NCI-H2107 (cell line): ENCODE data around the gene GANC.

Experiments
- DNase-seq: peaks from one replicate; lab custom pipeline; 2025; lab: John Stamatoyannopoulos, UW

The GANC gene

DNA sequence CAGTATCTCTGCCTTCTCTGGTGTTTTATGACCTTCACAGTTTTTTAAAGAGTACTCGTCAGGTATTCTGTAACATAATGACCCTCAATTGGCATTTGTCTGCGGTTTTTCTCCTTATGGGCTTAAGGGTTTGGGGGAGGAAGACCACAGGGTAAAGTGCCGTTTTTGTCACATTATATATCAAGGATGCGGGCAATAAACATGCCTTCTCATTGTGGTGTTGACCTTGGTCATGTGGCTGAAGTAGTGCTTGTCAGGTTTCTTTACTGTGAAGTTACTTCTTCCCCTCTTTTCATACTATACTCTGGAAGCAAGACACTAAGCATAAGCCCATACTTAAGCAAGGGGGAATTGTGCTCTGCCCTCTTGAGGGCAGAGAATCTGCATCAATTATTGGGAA lies 102.9 kb downstream of the GANC start:
- no peak for DNase-seq

DNA sequence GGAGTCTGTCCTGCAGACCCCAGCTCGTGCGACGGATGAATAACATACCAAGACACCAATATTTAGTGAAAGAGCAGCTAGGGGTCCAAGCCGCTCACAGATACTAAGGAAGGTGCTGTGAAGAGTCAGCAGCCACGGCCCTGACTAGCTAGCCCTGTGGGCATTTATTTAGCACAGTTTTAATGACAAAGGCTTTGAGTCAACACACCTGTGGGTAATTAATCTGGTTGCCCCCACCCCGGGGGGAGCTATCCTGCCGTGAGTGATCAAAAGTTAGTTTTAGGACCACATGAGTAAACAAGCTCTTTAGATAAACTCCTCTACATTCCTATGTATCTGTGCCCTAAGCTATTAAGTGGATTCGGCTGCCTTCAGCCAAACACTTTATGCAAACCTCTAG lies 105.0 kb downstream of the GANC start:
- DNase-seq = no peak

DNA sequence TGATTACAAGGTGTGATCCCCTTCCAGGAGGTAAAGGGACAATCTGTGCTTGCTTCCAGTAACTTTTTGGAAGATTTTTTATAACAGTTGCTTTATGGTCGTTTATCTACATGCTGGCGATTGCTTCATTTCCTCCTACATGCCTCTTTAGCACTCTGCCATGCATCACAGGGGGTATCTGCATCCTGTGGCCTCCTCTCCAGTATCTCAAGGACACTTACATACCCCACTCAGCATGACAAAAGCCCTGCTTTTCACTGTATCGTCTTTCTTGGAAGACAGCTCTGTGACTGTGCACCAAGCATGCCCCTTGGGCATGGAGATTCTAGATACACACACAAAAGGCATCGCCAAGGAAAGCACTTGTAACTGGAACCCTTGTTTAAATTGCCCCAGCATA lies 111.6 kb downstream of the GANC start:
- DNase-seq = no peak

DNA sequence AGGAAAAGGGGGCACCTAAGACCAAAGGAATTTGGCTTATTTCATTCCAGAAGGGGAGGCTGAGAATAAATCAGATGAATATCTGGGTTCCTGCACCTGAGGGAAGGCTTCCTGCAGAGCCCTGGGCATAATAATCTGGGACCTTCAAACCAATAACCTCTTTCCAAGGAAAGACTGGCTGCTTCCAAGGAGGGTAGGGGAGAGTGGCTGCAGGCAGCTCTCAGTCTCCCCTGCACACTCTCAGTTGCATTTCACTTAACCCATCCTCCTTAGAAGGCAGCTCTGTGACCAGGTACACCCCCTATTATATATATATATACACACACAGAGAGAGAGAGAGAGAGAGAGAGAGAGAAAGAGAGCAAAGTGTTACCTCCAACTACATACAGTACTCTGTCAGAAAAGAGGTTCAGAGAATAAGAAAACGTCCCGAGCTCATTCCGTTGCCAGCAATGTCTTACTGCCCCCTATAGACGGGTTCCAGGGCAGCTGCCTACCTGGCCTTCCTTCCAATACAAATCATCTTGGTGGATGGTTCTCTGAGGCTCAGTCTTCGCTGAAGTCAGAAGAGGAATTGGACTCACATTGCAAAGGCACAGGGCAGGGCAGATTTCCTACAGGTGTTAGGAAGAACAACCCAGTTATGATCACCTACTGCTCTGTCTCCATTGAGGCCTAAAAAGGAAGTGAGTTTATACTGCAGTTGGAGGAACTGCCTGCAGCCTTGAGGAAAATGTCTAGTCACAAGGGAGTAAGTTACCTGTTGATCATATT lies 112.4 kb downstream of the GANC start:
- no peak for DNase-seq

DNA sequence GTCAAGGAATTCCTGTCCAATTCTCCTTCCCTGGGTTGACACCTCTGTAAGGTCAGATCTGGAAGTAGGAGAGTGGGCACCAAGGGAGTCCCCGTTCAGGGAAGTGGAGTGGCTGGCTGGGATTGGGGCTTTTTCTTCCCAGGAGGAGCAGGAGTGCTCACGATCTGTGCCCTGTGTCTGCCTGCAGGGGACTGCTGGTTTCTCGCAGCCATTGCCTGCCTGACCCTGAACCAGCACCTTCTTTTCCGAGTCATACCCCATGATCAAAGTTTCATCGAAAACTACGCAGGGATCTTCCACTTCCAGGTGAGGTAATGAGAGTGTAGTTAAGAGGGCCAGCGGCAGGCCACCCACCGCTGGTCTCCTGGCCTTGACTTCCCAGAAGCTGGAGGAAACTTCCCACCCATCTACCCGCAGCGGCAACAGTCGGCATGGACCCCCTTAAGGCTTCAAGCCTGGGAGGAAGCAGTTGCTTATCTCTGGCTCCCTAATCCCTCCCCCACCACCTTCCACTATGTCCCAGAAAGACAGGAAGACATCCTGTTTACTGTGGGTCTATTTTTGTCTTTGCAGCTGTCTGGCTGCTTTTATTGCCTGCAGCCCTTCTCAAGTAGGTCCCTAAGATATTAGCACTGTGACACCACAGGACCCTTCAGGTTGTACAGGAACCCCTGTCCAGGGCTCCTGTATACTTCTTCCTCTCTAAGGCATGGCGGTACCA lies 113.1 kb downstream of the GANC start:
- no peak for DNase-seq

DNA sequence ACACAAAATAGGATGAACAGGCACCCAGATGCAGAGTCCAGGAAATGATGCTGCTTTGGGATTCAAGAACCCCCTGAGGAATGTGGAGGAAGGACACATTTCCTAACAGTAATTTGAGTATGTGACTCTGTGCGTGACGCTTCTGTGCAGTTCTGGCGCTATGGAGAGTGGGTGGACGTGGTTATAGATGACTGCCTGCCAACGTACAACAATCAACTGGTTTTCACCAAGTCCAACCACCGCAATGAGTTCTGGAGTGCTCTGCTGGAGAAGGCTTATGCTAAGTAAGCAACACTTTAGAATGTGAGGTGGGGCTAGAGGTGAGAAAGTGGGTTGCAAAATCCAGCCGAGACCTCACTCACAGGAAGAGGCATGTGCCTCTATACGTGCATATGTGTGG lies 114.6 kb downstream of the GANC start:
- no peak for DNase-seq

DNA sequence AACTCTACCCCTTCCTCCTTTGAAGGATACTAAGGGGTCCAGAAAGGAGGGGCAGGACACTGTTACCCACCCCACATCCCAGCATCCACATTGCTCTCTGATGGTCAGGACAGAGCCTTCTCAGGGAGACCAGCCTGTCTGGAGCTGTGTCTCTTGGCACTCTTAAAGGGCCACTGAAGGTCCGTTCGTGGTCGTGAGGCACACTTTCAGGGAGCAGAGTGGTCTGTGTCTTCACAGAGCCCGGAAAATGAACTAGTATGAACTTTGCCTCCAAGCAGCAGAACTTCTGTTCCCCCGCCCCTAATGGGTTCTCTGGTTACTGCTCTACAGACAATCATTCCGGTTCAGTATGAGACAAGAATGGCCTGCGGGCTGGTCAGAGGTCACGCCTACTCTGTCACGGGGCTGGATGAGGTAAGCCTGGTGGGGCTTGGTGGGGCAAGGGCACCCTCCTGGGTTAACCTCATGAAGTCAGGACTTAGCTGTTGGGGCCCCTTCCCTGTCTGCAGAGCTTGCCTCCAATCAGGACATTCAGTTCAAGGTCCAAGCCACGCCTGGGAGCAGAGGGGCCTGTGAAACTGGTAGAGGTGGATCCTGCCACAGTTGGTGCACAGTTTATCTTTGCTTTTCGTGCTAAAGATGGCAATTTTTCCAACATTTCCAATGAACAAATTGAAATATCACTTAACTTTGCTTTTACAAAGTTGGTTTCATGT lies 119.5 kb downstream of the GANC start:
- no peak for DNase-seq

DNA sequence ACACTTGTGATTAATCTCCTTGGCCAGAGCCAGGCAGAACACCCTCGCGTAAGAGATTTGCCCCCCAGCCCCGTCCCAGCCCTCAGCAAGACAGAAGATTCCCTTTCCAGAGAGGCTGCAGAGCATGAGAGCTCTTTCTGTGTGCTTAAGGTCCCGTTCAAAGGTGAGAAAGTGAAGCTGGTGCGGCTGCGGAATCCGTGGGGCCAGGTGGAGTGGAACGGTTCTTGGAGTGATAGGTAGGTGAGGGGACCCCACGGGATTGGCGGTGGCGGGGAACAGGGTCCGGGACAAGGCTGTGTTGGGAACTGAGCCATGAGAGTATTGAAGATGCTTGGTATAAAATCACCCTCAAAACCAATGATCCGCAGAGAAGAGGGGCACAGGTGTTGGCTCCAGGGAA lies 121.1 kb downstream of the GANC start:
- DNase-seq = no peak

DNA sequence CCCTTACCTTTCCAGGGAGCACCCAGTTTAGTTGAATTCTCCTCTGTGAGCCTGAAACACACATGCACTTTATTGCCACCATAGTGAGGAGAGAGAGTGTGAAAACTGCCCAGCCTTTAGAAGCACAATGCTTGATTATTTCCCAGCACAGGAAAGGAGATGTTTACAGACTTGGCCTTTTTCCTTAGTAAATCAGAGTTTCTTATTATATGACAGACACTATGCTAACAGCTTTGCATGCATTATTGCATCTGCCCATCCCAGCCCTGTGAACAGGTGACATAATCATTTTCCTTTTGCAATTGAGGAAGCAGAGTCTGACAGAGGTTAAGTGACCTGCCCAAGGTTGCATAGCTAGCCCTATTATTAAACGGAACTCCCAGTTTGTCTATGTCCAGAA lies 122.8 kb downstream of the GANC start:
- DNase-seq = no peak

DNA sequence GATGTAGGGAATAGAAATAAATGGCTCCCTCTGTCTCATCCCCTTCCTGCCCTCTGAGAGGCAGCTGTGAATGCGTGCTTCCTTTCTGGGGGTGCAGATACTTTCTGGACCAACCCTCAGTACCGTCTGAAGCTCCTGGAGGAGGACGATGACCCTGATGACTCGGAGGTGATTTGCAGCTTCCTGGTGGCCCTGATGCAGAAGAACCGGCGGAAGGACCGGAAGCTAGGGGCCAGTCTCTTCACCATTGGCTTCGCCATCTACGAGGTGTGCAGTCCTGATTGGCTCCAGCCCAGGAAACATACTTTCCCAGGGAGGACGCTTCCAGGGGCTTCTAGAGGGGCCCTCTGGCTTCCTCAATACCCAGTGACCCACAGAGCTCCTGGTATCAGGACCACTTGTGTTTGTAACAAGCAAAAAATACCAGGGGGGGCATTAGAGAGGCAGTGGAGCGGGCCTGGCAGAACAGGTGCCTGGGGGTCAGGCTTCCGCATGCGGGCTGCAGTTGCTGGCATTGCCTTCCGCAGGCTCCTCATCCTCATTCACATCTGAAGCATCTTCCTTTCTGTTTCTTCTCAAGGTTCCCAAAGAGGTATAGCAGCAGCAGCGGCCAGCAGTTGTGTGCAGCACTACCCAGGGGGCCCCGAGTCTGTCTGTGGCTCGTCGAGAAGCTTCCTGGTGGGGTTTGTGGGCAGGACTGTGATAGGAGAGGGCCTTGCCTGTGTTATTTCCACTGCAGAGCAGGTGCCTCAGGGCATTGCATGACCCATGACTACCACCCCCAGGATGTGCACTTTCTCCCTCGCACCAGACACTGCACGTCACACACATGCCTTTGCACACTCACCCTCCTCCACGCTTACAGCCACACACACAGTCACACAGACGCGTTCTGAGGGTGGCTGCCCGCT lies 128.8 kb downstream of the GANC start:
- DNase-seq = no peak

DNA sequence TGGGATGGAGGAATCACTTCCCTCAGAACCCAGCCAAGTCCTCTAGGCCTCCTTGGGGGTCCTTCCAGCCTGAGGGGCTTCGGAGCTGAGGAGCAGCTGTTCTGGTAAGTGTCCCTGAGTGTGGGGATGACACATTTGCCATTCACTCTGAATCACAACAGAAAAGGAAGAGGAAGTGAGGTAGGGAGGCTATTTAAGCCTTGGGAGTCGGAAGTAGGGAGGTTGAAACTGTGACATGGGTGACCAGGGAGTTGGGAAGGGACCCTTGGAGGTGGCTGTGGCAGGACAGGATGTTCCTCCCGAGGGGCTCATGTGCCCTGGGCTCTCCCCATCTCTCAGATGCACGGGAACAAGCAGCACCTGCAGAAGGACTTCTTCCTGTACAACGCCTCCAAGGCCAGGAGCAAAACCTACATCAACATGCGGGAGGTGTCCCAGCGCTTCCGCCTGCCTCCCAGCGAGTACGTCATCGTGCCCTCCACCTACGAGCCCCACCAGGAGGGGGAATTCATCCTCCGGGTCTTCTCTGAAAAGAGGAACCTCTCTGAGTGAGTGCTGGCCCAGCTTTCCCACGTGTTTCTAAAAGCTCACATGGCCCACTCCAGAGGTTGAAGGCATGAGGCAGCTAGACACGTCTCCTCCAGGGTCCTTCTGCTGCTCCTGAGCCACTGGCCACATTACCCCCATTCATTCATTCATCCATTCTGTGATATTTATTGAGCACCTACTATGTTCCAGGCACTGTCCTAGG lies 129.6 kb downstream of the GANC start:
- DNase-seq = no peak

DNA sequence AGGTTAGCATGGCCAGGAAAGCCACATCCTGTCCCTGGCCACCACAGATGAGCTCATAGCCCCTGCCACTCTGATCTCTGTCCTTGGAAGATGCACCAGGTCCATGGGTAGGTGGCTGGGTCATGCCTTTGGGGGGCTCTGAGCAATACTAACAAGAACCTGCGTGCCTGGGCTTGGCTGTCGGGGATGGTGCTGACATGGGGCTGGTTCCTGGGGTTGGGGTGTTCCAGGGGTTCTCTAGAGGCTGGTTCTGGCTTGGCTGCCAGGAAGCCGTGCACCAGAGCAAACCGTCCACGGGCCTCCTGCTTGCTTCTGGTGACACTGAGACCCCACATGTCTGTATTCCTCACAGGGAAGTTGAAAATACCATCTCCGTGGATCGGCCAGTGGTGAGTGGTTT lies 130.4 kb downstream of the GANC start:
- no peak for DNase-seq

DNA sequence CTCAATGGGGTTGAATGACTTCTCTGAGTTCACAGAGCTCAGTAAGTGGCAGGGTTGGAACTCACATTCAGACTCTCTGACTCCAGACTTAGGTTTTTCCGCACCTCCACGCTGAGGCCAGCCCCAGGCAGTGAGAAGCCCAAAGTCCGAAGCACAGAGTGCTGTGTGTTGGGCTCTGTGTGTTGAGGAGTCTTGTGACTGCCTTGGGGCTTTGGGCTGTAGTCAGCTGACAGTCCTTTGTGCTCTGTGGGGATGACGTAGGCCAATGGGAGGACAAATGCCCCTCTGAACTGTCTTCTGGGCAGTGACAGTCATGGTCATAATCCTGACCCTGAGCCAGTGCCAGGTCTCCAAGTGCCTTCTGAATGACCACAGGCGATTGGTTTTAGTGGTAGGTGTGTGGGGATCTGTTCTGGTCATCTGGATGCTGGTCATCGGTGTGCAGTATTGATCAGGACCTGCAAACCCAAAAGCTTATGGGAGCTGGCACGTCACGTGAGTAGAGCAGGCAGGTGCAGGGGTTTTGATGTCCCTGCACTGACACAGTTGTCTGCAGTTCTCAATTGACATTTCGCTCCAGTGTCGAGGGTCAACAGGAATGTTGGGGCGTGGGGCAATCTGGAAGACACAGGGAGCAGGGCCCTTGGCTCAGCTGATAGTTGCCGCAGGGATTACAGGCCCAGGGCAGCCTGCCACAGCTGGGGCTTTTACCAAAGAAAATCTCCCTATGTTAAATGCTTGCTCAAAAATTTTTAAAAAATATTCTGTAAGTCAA lies 131.6 kb downstream of the GANC start:
- DNase-seq = no peak

DNA sequence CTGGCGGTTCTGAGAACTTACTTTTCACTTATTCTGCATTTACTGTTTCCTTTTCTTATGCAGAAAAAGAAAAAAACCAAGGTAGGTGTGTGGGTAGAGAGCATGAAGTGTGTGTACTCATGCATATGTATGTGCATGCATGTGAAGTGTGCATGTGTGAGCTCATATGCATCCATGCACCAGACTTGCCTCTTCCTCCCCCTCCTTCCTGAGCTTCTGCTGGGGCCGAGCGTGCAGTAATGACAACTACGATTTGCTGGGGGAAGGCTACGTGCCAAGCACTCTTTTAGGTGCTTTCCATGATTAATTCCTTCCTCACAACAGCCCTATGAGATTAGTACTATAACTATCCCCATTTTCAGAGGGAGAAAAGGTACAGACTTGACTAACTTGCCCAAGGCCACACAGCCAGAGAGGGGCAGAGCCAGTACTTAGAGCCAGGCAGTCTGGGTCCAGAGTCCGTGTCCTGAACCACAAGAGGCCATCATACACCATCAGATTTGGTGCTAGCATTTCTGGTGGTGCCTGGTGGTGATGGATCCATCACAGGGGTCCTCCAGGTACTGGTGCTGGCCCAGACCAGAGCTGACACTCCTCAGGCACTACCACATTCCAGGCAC lies 133.0 kb downstream of the GANC start:
- DNase-seq = no peak
